PC-3 (cell line): ENCODE data around the gene LTBP1.

ENCODE experiments used
- CTCF ChIP-seq: fragments of 300-600 bp; sonication (generic); conservative IDR thresholded peaks from 2 replicates; pipeline ENCODE4 v1.5.1; 2017; ENCODE audit warnings: antibody characterized with exemption, low read depth, mild to moderate bottlenecking, low read length
- EZH2 ChIP-seq: fragments of 300-600 bp; sonication (generic); IDR thresholded peaks from one replicate; pipeline ENCODE4 v1.6.1; 2017; ENCODE audit warnings: antibody characterized with exemption, mild to moderate bottlenecking, low read length; ENCODE audit not compliant: unreplicated experiment

- TF ChIP-seq CTCF (no peak), EZH2 (no peak)
Observed at GRCh38 chr2:32940316-32940997, 6.3 kb upstream of the LTBP1 start.
